ENCODE data around the gene RSF1.

- TF ChIP-seq, protein P1, sequence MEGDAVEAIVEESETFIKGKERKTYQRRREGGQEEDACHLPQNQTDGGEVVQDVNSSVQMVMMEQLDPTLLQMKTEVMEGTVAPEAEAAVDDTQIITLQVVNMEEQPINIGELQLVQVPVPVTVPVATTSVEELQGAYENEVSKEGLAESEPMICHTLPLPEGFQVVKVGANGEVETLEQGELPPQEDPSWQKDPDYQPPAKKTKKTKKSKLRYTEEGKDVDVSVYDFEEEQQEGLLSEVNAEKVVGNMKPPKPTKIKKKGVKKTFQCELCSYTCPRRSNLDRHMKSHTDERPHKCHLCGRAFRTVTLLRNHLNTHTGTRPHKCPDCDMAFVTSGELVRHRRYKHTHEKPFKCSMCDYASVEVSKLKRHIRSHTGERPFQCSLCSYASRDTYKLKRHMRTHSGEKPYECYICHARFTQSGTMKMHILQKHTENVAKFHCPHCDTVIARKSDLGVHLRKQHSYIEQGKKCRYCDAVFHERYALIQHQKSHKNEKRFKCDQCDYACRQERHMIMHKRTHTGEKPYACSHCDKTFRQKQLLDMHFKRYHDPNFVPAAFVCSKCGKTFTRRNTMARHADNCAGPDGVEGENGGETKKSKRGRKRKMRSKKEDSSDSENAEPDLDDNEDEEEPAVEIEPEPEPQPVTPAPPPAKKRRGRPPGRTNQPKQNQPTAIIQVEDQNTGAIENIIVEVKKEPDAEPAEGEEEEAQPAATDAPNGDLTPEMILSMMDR (IDR thresholded peaks at IDR 0.05): no peak
- TF ChIP-seq EZH2 (IDR thresholded peaks at IDR 0.05; ENCODE audit: borderline replicate concordance, insufficient read depth, low read depth, low read length, poor library complexity, severe bottlenecking): no peak
Measured at GRCh38 chr11:77748266-77748665, 72.3 kb downstream of the RSF1 start.

All from B cell (primary cell).